Neural cell (in vitro differentiated cells): ENCODE measurements around the gene PPL. TPM values are rescaled to one million over a fixed set of nuclear protein-coding genes. Genes with fewer than 3 reads are reported as not detected.

Experiments
- H2AFZ ChIP-seq: fragments of 200-600, 300-800 bp; sonication (generic), shearing (Covaris generic); 2 replicates; pipeline ENCODE4 v1.6.0; 2014; ENCODE audit warnings: low read depth, mild to moderate bottlenecking, antibody characterized with exemption, low read length, moderate library complexity
- H3F3A ChIP-seq: fragments of 200-600 bp; shearing (Covaris generic); 2 replicates; pipeline ENCODE4 v1.6.1; 2016; ENCODE audit warnings: mild to moderate bottlenecking, moderate library complexity, mixed read lengths, antibody characterized with exemption, low read length; ENCODE audit not compliant: insufficient read depth, poor library complexity, severe bottlenecking
- H3K27ac ChIP-seq: fragments of 200-600, 300-800 bp; sonication (generic), shearing (Covaris generic); 2 replicates; pipeline ENCODE4 v1.5.1; 2014; ENCODE audit warnings: mild to moderate bottlenecking, low read length, moderate library complexity
- H3K27me3 ChIP-seq: fragments of 300-800, 200-600 bp; sonication (generic), shearing (Covaris generic); 2 replicates; pipeline ENCODE4 v1.6.0; 2014; ENCODE audit warnings: mild to moderate bottlenecking, low read depth, low read length, moderate library complexity; ENCODE audit not compliant: insufficient read depth
- H3K36me3 ChIP-seq: fragments of 300-800, 200-600 bp; sonication (generic), shearing (Covaris generic); 2 replicates; pipeline ENCODE4 v1.5.1; 2014; ENCODE audit warnings: mild to moderate bottlenecking, antibody characterized with exemption, low read length, moderate library complexity; ENCODE audit not compliant: insufficient read depth
- H3K4me2 ChIP-seq: fragments of 300-800, 200-600 bp; sonication (generic), shearing (Covaris generic); 2 replicates; pipeline ENCODE4 v1.6.0; 2014; ENCODE audit warnings: mild to moderate bottlenecking, low read length
- H3K4me3 ChIP-seq: fragments of 300-800, 200-600 bp; sonication (generic), shearing (Covaris generic); 2 replicates; pipeline ENCODE4 v1.5.1; 2014; ENCODE audit warnings: mild to moderate bottlenecking, low read length, moderate library complexity
- H3K79me2 ChIP-seq: fragments of 200-600 bp; shearing (Covaris generic); replicated peaks from 2 replicates; pipeline ENCODE4 v1.6.0; 2014; ENCODE audit warnings: mild to moderate bottlenecking, low read length, moderate library complexity; ENCODE audit not compliant: insufficient read depth
- H3K9ac ChIP-seq: fragments of 300-800, 200-600 bp; sonication (generic), shearing (Covaris generic); 2 replicates; pipeline ENCODE4 v1.6.1; 2016; ENCODE audit warnings: mild to moderate bottlenecking, low read length, mixed read lengths
- H3K9me2 ChIP-seq: fragments of 200-600 bp; shearing (Covaris generic); 2 replicates; pipeline ENCODE4 v1.6.1; 2016; ENCODE audit warnings: mild to moderate bottlenecking, low read length, mixed read lengths; ENCODE audit not compliant: insufficient read depth
- H3K9me3 ChIP-seq: fragments of 200-600, 300-800 bp; sonication (generic), shearing (Covaris generic); 2 replicates; pipeline ENCODE4 v1.6.1; 2016; ENCODE audit warnings: mild to moderate bottlenecking, mixed run types, low read length, moderate library complexity, mixed read lengths
- H4K20me1 ChIP-seq: fragments of 200-600 bp; shearing (Covaris generic); 2 replicates; pipeline ENCODE4 v1.6.1; 2016; ENCODE audit warnings: mild to moderate bottlenecking, mixed run types; ENCODE audit not compliant: insufficient read depth
- EP300 ChIP-seq: fragments of 450-650 bp; conservative IDR thresholded peaks from 2 replicates; pipeline ENCODE4 v1.6.1; 2014; ENCODE audit warnings: antibody characterized with exemption, mild to moderate bottlenecking, moderate library complexity; ENCODE audit not compliant: poor library complexity, severe bottlenecking
- EZH2 ChIP-seq: fragments of 200-600, 300-800 bp; shearing (Covaris generic), sonication (generic); IDR thresholded peaks from 2 replicates; pipeline ENCODE4 v1.6.1; 2014; ENCODE audit warnings: antibody characterized with exemption, low read length, borderline replicate concordance, mild to moderate bottlenecking; ENCODE audit not compliant: insufficient read depth, poor library complexity, severe bottlenecking
- MXI1 ChIP-seq: fragments of 450-650 bp; conservative IDR thresholded peaks from 2 replicates; pipeline ENCODE4 v1.6.1; 2014; ENCODE audit warnings: antibody characterized with exemption, mild to moderate bottlenecking; ENCODE audit not compliant: poor library complexity, severe bottlenecking
- POLR2AphosphoS5 ChIP-seq: IDR thresholded peaks from 2 replicates; pipeline ENCODE4 v1.6.1; 2012
- RAD21 ChIP-seq: fragments of 450-650 bp; conservative IDR thresholded peaks from 2 replicates; pipeline ENCODE4 v1.6.1; 2014; ENCODE audit warnings: antibody characterized with exemption, mild to moderate bottlenecking, moderate library complexity
- SMC3 ChIP-seq: fragments of 450-650 bp; conservative IDR thresholded peaks from 2 replicates; pipeline ENCODE4 v1.6.1; 2014; ENCODE audit warnings: antibody characterized with exemption, mild to moderate bottlenecking, moderate library complexity; ENCODE audit not compliant: poor library complexity
- TAF1 ChIP-seq: IDR thresholded peaks from 2 replicates; pipeline ENCODE4 v1.6.1; 2012; ENCODE audit warnings: low read depth
- polyA plus RNA-seq: library from polyadenylated mRNA; depleted of rRNA; stranded (reverse); fragments of >200 nt; gene quantifications from 2 replicates; pipeline ENCODE4 v1.2.3, GENCODE V29; 2014
- TF ChIP-seq, protein P1 (sequence below): IDR thresholded peaks from 2 replicates; pipeline ENCODE4 v1.6.1; 2012; ENCODE audit warnings: borderline replicate concordance
- TF ChIP-seq, protein P2 (sequence below): fragments of 450-650 bp; IDR thresholded peaks from 2 replicates; pipeline ENCODE4 v1.5.1; 2014; ENCODE audit warnings: antibody characterized with exemption, mild to moderate bottlenecking, moderate library complexity; ENCODE audit not compliant: poor library complexity, severe bottlenecking

PPL gene
- polyA plus RNA-seq, 1 donor from 2014 or later = 0.81 TPM

DNA sequence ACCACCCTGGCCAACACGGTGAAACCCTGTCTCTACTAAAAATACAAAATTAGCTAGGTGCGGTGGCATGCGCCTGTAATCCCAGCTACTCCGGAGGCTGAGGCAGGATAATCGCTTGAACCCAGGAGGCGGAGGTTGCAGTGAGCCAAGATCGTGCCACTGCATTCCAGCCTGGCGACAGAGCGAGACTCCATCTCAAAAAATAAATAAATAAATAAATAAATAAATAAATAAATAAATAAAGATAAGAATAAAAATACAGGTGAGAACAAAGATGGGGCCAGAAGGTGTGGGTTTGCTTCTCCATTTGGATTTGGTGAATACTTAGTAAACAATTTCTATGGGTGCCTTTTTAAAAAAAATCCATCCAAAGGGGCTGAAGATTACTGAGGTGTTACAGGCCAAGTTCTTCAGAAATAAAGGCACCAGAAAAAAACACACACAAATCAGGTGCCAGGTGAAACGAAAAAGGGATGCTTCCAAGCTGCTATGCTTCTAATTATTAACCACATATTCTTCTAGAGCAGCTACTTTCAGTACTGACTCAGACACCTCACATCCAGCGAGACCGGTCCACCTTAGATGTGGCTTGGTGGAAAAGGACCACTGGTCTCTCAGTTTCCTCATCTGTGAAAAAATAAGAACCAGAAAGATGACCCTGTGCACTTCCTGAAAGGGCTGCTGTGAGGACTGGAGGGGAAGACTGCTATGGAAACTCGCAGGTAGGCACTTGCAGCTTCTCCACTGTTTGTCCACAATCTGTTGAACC is 99.0 kb downstream of the PPL start:
- no peaks in the 10 kb centered on the region for H3K36me3 ChIP-seq
- H3K9me3 ChIP-seq = no peaks in the 10 kb centered on the region
- no peaks in the 10 kb centered on the region for H3K79me2 ChIP-seq
- TF ChIP-seq, protein P1, sequence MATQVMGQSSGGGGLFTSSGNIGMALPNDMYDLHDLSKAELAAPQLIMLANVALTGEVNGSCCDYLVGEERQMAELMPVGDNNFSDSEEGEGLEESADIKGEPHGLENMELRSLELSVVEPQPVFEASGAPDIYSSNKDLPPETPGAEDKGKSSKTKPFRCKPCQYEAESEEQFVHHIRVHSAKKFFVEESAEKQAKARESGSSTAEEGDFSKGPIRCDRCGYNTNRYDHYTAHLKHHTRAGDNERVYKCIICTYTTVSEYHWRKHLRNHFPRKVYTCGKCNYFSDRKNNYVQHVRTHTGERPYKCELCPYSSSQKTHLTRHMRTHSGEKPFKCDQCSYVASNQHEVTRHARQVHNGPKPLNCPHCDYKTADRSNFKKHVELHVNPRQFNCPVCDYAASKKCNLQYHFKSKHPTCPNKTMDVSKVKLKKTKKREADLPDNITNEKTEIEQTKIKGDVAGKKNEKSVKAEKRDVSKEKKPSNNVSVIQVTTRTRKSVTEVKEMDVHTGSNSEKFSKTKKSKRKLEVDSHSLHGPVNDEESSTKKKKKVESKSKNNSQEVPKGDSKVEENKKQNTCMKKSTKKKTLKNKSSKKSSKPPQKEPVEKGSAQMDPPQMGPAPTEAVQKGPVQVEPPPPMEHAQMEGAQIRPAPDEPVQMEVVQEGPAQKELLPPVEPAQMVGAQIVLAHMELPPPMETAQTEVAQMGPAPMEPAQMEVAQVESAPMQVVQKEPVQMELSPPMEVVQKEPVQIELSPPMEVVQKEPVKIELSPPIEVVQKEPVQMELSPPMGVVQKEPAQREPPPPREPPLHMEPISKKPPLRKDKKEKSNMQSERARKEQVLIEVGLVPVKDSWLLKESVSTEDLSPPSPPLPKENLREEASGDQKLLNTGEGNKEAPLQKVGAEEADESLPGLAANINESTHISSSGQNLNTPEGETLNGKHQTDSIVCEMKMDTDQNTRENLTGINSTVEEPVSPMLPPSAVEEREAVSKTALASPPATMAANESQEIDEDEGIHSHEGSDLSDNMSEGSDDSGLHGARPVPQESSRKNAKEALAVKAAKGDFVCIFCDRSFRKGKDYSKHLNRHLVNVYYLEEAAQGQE = no peak
- TF ChIP-seq EZH2 = no peak
- TF ChIP-seq, protein P2, sequence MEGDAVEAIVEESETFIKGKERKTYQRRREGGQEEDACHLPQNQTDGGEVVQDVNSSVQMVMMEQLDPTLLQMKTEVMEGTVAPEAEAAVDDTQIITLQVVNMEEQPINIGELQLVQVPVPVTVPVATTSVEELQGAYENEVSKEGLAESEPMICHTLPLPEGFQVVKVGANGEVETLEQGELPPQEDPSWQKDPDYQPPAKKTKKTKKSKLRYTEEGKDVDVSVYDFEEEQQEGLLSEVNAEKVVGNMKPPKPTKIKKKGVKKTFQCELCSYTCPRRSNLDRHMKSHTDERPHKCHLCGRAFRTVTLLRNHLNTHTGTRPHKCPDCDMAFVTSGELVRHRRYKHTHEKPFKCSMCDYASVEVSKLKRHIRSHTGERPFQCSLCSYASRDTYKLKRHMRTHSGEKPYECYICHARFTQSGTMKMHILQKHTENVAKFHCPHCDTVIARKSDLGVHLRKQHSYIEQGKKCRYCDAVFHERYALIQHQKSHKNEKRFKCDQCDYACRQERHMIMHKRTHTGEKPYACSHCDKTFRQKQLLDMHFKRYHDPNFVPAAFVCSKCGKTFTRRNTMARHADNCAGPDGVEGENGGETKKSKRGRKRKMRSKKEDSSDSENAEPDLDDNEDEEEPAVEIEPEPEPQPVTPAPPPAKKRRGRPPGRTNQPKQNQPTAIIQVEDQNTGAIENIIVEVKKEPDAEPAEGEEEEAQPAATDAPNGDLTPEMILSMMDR = no peak
- no peak for TF ChIP-seq TAF1
- TF ChIP-seq POLR2AphosphoS5 = no peak
- H3F3A ChIP-seq = no peaks in the 10 kb centered on the region
- H3K27ac ChIP-seq = no peak overlapping the region
- no peak overlapping the region for H2AFZ ChIP-seq
- no peak overlapping the region for H3K4me2 ChIP-seq
- H3K27me3 ChIP-seq = no peaks in the 10 kb centered on the region
- no peak overlapping the region for H3K4me3 ChIP-seq
- no peaks in the 10 kb centered on the region for H3K9me2 ChIP-seq
- no peak overlapping the region for H3K9ac ChIP-seq
- no peaks in the 10 kb centered on the region for H4K20me1 ChIP-seq

DNA sequence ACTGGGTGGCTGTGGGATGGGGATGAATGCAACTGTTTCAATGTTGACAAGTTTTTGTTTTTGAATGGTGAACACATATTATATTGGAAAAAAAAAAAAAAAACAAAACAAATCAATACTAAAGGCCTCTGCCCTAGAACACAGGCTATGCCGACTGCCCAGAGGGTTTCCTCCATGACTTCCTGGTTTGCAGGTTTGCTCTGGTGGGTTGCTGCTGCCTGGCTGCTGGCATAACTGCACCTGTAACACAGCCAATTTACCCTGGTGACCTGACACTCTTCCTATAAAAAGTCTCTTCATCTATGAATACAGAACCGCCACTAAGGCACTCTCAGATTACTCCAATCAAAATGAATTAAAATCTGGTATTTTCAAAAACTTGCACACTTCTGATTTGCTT is 100.2 kb downstream of the PPL start:
- TF ChIP-seq TAF1 (no peak), EZH2 (no peak), RAD21 (no peak), POLR2AphosphoS5 (no peak), MXI1 (no peak)
- Histone ChIP-seq H3K27me3 (no peaks in the 10 kb centered on the region), H3K79me2 (no peaks in the 10 kb centered on the region), H3K4me2 (no peak overlapping the region), H3F3A (no peaks in the 10 kb centered on the region), H2AFZ (no peak overlapping the region), H4K20me1 (no peaks in the 10 kb centered on the region), H3K27ac (no peak overlapping the region), H3K9ac (no peak overlapping the region), H3K9me2 (no peaks in the 10 kb centered on the region), H3K9me3 (no peaks in the 10 kb centered on the region), H3K4me3 (no peak overlapping the region), H3K36me3 (no peaks in the 10 kb centered on the region)

DNA sequence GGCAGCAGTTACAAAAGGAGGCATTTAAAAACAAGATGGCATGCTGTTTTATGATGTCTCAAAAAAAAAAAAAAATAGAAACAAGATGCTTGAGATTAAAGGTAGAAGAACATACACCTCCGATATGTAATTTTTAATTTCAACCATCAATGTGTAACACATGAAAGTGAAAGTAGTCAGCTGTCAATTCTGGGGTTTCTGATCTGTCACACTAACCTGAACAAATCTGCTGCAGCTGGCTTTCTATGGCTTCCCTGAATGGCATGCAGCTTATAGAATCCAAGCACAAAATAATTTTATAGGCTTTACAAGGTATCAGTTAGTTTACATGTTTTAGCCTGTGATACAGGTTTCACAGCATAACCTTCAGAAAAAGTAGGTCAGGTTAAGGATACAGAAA is 103.4 kb downstream of the PPL start:
- Histone ChIP-seq H4K20me1 (no peaks in the 10 kb centered on the region), H3K27ac (no peak overlapping the region), H3K9me2 (no peaks in the 10 kb centered on the region), H3K79me2 (no peaks in the 10 kb centered on the region), H3K27me3 (no peaks in the 10 kb centered on the region), H3F3A (no peaks in the 10 kb centered on the region), H3K9me3 (no peaks in the 10 kb centered on the region), H2AFZ (no peak overlapping the region), H3K4me2 (no peak overlapping the region), H3K36me3 (no peaks in the 10 kb centered on the region), H3K4me3 (no peak overlapping the region), H3K9ac (no peak overlapping the region)
- TF ChIP-seq POLR2AphosphoS5 (no peak), RAD21 (no peak), EP300 (no peak), SMC3 (no peak), EZH2 (no peak), TAF1 (no peak), MXI1 (no peak)
- TF ChIP-seq, protein P1 = no peak
- TF ChIP-seq, protein P2 = no peak
